ENCODE data around the gene MATCAP1. TPM values are rescaled to one million over a fixed set of nuclear protein-coding genes. Genes with fewer than 3 reads are reported as not detected.

MATCAP1 gene
- total RNA-seq, 4 donors from 2014 or later, result 2.5 to 7.7 (median 4.5) TPM

- H3K27me3 ChIP-seq, result no peaks in the 10 kb centered on the region
- intact Hi-C loops (cut with DNase I; ENCODE audit: low total_unique reads), result no loop called here
- H3K9me3 ChIP-seq, result no peaks in the 10 kb centered on the region
- in situ Hi-C loops (cut with MboI; ENCODE audit: low sequenced_read_pairs in 4 of 4), result no loop called here
- H3K4me1 ChIP-seq, result peaks cover 19 to 22% of the 10 kb centered on the region in 2 donors
- no peak overlapping the region for H3K27ac ChIP-seq
- no peak for TF ChIP-seq POLR2A (IDR thresholded peaks at IDR 0.05)
- TF ChIP-seq CTCF (IDR thresholded peaks at IDR 0.05 in 4 of 5, conservative IDR thresholded peaks at IDR 0.05 in 1 of 5), result no peak
- DNase-seq (no peak), ATAC-seq (no peak)
- no peak overlapping the region for H3K4me3 ChIP-seq
- peaks cover 0 to 10% of the 10 kb centered on the region in 2 donors for H3K36me3 ChIP-seq
These were observed 40.2 kb upstream of the MATCAP1 start for GRCh38 chr16:67223992-67224391.

GRCh38 chr16:67216612-67217490, 33.1 kb upstream of the MATCAP1 start:
- H3K4me3 ChIP-seq, result no peak overlapping the region
- H3K27me3 ChIP-seq, result no peaks in the 10 kb centered on the region
- H3K4me1 ChIP-seq, result peaks cover 15 to 19% of the 10 kb centered on the region in 2 donors
- H3K36me3 ChIP-seq, result no peaks in the 10 kb centered on the region
- in situ Hi-C loops (cut with MboI; ENCODE audit: low sequenced_read_pairs in 4 of 4), result no loop called here
- ATAC-seq (peak in 1 of 2 donors; percentile 25), DNase-seq (peak in 1 of 2 donors; percentile 43)
- intact Hi-C loops (cut with DNase I; ENCODE audit: low total_unique reads), result no loop called here
- no peak for TF ChIP-seq CTCF (IDR thresholded peaks at IDR 0.05 in 4 of 5, conservative IDR thresholded peaks at IDR 0.05 in 1 of 5)
- no peak for TF ChIP-seq POLR2A (IDR thresholded peaks at IDR 0.05)
- H3K27ac ChIP-seq, result peak overlapping the region in 2 of 4 donors; percentile 12 to 32
- H3K9me3 ChIP-seq, result no peaks in the 10 kb centered on the region

GRCh38 chr16:67215706-67216105, 31.9 kb upstream of the MATCAP1 start:
- Histone ChIP-seq H3K27ac (no peak overlapping the region), H3K4me1 (peaks cover 18 to 19% of the 10 kb centered on the region in 2 donors), H3K36me3 (no peaks in the 10 kb centered on the region), H3K9me3 (no peaks in the 10 kb centered on the region), H3K4me3 (no peak overlapping the region), H3K27me3 (no peaks in the 10 kb centered on the region)
- in situ Hi-C loops (cut with MboI; ENCODE audit: low sequenced_read_pairs in 4 of 4) (no loop called here), intact Hi-C loops (cut with DNase I; ENCODE audit: low total_unique reads) (no loop called here)
- DNase-seq (no peak), ATAC-seq (no peak)
- TF ChIP-seq CTCF (IDR thresholded peaks at IDR 0.05 in 4 of 5, conservative IDR thresholded peaks at IDR 0.05 in 1 of 5) (no peak), POLR2A (IDR thresholded peaks at IDR 0.05) (no peak)

GRCh38 chr16:67213197-67214019, 29.6 kb upstream of the MATCAP1 start:
- intact Hi-C loops (cut with DNase I; ENCODE audit: low total_unique reads), result no loop called here
- peak; percentile 27 to 61 for DNase-seq
- Histone ChIP-seq H3K4me1 (peaks cover 27 to 28% of the 10 kb centered on the region in 2 donors), H3K9me3 (no peaks in the 10 kb centered on the region), H3K4me3 (no peak overlapping the region), H3K36me3 (no peaks in the 10 kb centered on the region), H3K27ac (peak overlapping the region; percentile 48 to 61 (median 56)), H3K27me3 (no peaks in the 10 kb centered on the region)
- no peak for TF ChIP-seq POLR2A (IDR thresholded peaks at IDR 0.05)
- no peak for TF ChIP-seq CTCF (IDR thresholded peaks at IDR 0.05 in 4 of 5, conservative IDR thresholded peaks at IDR 0.05 in 1 of 5)
- peak; percentile 21 to 34 for ATAC-seq
- in situ Hi-C loops (cut with MboI; ENCODE audit: low sequenced_read_pairs in 4 of 4), result no loop called here

Data from gastrocnemius medialis (tissue), 4 donors.